Stimulated activated CD4-positive, alpha-beta T cell treated with anti-CD3 and anti-CD28 coated beads, Interleukin-4, amount 100 ng/mL, for 24 hours (primary cell): Measurements from ENCODE around the gene SORCS2.
"Not testable (repeated sequence)": the region's sequence is repeated elsewhere in the genome, so short reads cannot be mapped to it uniquely, and the experiment has no call there.

Experiments used
- DNase-seq: peaks from one replicate; pipeline ENCODE4 v3.0.0-alpha.2; 2020

SORCS2 gene

DNA sequence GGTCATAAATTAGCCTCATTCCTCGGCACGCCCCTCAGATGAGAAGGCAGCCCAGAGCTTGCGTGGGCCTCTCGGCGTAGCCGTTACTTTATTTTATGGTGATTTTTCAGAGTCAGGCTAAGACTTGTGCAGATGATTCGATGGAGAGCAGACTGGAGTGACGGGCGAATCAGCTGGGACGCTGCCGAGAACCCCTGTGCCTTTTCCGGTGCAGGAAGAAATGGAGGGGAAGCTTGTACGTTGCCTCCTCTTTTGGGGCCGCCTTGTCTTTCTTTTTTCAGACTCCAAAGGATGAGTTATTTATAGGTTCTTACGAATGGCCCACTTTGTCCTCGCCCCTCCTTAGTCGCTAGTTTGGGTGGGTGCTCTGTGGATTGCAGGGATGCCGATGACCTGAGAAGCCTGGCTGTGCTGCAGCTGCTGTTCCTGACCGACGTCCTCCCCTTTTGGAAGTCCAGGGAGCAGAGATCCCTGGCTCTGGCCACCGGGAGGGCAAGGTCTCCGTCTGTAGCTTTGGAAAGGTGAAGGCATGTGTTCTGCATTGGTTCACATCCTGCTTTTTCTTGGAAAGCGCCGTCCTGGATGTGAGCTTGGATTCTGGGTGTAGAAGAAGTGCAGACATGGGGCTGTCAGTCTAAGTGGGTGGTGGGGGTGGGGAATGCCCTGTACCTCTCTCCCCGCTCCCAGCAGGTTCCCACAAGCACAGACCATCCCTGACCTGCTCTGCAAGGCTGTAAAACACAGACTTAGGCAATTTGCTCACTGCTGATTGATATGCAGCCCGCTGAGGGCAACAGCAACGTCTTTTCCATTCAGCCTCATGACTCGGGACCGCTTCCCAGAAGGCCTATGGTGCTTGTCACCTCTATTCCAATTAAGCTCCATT is 9.3 kb downstream of the SORCS2 start:
- no peak for DNase-seq

DNA sequence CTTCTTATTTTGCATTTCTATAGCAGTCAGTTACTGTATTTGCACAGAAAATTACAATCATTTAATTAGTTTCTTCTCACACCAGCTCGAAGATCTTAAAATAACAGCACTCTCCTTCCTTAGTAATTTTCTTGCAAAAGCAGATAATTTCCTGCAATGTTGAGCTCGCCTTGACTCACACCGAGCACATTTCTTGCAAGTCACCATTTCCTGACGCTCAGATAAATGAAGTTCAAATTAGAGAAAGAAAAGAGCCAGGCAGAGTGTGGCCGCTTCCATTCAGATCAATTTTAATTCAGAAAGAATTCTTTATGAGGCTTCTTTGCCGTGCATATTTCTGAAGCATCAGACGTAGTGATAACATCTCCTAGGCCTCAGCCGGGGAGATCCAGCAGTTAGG is 10.1 kb downstream of the SORCS2 start:
- DNase-seq: no peak

DNA sequence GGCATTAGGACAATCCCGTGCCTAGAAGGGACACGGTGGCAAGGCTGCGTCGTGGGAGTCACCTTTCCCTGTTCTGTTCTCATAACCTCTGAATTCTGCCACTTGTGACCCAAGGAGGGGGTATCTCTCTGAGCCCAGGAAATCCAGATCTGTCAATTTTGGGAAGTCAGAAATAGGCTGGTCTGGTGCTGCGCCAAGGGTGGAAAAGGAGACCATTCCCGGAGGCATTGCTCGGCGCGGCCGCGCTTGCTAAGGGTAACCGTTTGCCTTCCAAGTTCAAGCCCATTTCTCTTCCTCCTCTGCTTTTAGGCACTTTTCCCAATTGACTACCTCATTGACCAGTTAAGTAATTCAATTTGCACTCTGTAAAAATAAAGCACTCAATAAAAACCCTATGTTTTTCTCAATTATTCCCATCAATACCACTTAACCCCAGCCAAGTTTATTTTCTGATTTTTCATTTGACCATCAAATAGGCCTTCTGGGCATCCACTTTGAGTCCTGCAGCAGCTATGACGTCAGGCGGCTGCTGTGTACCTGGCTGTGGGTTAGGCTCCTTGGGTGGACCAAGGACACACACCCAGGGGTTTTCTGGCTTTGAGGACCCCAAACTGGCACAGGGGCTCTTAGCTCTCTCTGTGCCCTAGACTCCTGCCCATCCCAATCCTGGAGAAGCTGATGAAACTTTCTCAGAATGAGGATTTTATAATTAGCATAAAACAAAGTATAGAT is 12.5 kb downstream of the SORCS2 start:
- DNase-seq: no peak

DNA sequence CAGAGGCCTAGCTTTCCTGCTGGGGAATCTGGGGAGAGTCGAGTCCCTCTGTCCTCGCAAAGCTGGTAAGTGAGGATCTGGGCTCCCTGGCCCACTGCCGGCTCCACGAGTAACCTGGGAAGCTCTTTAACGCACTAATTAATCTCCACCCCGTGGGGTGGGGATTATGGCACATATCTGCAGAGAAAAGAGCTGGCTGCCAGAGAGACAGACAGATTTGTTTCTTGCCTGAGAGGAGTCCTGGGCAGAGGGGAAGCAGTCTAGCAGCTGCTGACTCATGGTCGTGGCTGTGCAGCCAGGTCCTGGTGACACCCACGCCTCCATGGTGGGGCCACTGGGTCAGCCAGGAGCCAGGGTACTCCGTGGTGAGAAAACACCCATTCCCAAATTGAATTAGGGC is 14.0 kb downstream of the SORCS2 start:
- no peak for DNase-seq

DNA sequence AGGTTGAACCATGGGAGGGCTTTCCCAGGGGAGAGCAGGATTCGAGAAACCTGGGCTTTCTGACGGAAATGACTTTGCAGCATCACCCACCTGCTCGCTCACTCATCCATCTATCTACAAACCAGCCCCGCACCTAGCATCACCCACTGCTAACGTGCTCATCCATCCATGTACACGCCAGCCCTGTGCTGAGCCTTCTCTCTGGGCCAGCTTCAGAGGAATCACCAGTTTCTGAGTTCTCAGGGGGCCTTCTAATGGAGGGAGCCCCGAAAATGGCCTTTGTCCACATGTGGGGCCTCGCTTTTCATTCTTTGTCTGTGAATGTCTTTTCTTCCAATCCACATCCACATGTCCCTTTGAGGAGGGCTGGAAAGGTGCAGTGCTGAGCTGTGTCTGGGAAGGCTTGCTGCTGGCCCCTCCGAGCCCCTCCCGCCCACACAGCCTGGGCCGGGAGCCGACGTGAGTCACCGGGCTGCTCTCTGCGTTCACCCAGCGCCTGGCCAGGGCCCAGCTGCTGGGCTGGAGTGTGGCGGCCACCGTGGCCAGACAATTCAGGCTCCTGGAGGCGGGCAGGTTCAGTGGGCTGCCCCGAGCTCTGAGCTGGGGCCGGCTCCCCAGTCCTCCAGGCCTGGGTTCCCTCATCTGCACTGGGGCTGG is 14.7 kb downstream of the SORCS2 start:
- no peak for DNase-seq

DNA sequence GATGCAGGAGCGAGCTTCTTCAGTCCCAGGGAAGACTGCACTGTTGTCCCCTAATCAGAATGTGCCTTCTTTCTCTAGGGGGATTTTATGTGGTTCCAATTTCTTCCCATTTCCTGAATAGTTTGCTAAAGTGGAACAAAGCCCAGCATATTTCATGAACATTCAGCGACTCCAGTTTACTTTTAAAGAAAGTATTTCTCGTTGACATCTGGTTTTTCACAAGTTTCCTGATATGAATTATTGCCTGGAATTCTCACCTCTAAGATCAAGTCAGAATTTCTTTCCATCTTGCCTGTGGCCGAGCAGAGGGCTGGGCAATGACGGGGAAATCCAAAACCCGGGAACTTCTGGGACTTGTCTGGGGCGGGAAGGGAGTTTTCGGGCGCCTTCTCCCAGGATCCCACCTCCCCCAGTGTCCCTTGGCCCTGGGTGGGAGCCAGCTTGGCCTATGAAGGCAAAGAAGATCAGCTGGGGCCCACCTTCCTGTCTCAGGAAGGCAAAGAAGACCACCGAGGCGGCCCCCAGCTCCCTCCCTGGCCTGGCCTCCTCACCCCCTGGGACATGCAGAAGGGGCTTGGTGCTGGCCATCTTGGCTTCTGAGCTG is 15.4 kb downstream of the SORCS2 start:
- DNase-seq: no peak

DNA sequence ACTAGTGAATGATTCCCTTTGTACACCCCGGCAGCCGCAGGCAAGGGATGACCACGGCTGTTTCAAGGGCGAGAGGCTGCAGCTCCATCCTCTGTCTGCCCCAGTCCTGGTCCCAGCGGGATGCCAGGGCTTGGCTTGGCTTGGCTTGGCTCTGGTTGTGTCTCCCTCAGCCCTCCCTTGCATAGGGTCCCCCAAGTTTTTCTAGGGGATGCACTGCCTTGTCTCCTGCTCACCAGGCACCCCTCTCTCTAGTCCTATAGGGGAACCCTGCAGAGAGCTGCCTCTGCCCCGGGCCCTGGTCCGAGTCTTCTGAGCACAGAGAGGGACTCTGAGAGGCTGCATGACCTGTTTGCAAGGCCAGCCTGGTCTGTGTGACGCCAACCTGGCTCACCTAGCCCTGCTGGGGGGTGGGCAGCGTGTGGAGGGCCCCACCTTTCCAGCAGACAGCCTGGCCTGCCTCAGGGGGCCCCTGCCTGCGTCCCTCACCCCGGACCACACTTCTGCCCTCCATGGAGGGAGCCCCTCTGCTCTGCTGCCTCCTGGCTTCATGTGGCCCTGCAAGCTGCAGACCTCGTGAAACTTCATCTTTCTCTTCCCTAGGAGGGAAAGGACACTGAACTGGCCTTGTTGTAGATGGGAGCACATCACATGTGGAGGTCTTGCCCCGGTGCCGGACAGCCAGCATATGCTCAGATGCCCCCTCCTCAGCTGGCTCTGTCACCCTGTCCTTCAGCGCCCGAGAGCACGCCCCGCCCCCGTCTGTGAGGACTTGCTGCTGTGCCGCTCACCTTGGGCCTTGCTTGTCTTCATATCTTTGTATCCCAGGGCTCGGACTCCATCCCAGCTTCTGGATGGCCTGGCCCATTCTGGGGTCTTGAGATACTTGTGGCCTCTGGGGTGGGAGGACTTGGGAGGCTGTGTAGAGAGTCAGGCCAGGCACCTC is 16.4 kb downstream of the SORCS2 start:
- no peak for DNase-seq

DNA sequence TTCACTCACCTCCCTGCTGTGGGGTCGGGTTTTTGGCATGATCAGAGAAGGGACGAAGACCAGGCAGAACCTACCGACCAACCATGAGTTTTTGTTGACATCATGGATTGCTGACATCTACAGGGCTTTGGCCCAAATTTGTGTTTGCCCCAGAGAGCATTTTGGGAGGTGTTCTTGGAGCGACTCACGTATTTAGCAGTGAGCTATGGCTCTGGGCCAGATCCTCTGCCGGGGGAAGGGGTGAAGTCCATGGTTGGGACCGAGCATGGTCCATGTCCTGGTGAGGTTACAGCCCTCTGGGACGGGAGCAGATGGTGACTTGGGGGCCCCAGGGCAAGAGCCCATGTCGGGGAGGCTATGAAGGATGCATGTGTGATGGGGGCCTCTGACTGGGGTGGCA is 17.4 kb downstream of the SORCS2 start:
- DNase-seq: no peak

DNA sequence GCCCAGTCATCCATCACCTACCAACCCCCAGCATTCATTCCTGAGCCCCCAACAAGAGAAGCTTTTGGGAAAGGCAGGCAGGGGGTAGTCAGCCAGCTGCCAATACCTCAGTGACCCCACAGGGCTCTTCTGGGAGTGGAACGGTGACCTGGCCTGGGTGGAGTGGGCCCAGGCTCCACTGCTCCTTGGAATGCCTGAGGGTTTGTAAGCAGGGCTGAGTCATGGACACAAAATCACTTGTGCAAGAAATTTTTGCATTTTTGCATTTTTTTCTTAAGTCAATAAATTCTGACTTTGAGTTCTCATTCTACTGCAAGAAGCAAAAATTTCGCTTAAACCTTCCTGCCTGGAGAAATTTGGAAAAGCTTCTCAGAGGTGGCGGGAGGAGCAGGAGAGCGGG is 18.5 kb downstream of the SORCS2 start:
- no peak for DNase-seq

DNA sequence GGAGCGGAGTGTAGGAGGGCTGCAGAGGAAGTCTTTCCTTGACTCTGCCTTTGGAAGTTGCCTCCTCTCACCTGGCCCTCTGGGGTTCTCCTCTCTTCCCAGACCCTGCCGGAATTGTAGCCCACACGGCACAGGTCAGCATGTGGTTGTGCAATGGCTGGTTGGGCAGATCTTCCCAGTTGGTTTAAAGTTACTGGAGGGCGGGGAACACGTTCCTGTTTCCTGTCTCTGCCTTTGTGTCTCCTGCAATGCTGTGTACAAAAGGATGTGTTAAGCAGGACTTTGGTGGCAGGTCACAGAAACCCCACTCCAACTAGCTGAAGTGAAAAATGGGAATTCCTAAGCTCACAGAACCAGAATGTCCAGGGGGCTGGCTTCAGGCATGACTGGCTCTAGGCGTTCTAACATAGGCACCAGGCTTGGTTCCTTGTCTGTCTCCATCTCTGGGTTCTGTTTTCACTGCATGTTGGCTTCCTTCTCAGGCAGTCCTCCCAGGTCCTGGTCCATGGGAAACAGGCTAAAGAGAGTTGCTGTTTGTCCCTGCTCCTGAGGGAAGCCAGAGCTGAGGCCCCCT is 19.9 kb downstream of the SORCS2 start:
- DNase-seq: no peak

DNA sequence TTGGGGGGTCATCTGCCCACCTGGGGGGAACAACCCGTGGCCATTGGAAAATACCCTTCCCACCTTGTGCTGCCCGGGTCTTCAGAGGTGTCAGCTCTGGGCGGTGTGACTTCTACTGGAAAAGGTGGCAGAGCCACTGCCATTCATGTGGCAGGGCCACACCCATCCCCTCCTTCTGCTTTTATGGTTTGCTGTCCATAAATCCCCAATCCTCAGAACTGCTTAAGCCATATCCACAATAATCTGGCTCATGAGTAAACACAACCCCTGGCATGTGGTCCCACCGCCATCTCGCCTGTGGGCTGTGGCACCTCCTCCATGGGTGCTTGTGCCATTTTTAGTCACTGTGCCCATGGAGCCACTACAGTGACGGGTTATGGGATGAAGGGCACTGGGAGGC is 20.6 kb downstream of the SORCS2 start:
- no peak for DNase-seq

DNA sequence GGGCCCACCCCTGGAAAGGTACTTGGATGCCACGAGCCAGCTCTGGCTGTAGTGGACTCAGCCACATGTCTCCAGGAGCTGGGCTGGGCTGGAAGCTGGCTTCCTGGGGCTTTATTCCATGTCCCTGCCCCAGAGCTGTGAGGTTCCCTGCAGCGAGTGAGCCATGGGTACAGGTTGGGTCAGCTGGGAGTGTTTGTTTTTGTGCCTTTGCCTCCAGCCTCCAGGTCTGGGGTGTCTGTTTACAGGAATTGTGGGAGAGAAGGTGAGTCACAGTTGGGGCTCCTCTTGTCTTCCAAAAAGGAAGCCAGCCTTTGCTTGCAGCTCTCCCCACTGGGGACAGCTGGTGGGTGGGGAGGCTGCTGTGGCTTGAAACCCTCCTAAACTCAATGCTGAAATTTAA is 21.5 kb downstream of the SORCS2 start:
- no peak for DNase-seq

DNA sequence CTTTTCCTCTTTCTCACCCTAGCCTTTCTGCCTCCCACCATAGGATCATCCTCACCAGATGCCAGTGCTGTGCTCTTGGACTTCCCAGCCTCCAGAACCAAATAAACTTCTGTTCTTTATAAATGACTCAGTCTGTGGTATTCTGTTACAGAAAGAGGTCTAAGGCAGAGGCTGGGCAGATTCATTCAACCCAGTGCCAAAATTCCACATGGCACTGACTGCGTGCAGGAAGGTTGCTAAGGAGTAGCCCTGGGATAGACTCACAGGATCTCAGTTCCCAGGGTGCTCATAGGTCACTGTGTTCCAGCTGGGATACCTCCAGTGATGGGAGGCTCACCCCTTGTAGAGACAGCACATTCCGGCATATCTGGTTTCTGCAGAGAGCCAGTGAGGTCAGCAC is 22.0 kb downstream of the SORCS2 start:
- DNase-seq: no peak

DNA sequence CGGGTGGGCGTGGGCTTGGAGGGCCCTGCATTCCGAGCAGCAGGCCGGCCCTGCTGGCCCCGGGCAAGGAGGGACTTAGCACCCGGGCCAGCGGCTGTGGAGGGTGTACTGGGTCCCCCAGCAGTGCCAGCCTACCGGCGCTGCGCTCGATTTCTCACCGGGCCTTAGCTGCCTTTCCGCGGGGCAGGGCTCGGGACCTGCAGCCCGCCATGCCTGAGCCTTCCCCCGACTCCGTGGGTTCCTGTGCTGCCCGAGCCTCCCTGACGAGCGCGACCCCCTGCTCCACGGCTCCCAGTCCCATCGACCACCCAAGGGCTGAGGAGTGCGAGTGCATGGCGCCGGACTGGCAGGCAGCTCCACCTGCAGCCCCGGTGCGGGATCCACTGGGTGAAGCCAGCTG is 22.8 kb downstream of the SORCS2 start:
- not testable (repeated sequence) for DNase-seq

DNA sequence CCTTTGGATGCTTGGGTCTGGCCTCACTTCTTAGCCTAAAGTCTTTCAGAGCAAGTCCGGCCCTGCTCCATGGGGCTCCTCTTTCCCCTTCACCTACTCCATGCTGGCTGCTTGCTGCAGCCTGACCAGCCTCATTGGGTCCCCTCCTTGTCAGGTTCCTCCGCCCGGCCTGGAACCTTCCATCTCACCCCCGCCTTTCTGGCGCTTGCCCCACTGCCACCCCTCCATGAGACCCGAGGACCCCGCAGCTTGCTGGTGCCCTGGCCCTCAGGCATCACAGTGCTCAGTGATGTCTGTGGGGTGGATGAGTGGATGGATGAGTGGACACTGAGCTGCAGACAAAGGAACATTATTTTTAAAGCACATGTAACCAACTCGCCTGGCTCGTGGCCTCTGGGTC is 24.7 kb downstream of the SORCS2 start:
- DNase-seq: no peak

DNA sequence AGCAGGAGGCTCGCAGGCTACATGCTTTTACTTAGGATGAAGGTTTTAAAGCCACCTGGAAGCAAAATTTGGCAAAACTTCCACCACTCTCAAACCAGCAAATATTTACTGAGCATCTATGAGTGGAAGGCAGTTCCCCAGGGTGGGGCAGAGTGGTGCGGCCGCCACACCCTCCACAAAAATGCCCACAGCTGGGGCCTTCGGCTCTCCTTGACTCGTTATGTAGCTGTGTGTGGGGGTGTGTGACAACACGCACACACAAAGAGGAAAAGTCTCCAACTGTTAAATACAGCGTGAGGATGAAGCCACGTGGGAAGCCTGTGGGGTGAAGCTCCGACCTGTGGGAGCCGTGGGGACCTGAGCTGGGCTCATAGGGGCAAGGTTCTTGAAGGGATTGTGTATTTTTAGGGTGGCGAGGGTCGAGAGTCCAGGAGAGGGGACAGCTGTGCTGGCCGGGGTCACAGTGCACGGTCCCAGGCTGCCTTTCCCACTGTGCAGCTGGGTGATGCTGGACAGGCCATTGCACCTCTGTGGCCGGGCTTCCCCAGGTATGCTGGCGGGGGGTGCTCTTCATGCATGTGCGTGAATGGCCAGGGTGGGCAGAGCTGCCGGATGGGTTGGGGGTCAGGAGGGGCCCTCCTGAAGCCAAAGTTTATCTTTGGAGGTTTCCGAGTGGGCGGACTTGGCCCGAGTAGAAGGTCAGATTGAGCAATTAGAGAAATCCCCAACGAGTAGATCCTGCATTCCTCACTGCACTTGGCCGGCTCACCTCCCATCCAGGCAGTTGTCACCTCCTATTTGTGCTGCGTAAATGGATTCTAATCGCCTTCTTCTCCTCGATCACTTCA is 25.4 kb downstream of the SORCS2 start:
- no peak for DNase-seq

DNA sequence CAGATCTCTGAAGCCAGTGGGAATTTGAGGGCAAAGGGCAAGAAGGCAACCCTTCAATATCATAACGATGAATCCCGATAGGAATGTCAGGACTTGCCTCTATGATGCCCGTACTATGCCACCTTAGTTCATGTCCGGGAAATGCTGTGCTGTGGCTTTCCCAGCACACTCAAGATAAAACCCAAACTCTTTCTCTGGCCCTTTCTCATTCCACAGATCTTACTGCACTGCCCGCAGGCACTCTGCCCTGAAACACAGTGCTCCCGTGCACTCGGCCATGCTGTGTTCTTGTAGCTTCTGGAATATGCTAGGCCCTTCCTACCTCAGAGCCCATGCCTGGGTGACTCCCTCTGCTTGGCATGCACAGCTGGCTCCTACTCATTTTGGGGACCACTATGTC is 26.3 kb downstream of the SORCS2 start:
- no peak for DNase-seq

DNA sequence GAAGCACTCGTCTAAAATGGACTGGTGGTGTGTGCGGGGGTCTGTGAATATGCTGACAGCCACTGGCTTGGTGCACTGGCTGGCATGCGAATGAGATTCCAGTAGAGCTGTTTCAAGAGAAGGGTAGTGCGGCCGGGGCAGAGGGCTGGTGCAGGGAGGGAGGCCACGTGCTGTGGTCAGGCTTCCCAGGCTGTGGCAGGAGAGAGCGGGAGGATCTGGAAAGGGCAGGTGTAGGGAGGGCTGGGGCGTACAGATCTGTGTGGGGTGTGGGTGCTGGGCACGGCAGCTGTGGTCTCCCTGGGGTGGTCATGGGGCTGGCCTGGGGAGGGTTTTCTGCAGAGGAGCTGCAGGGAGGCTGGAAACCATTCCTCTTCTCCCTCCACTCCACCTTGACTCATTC is 30.2 kb downstream of the SORCS2 start:
- no peak for DNase-seq

DNA sequence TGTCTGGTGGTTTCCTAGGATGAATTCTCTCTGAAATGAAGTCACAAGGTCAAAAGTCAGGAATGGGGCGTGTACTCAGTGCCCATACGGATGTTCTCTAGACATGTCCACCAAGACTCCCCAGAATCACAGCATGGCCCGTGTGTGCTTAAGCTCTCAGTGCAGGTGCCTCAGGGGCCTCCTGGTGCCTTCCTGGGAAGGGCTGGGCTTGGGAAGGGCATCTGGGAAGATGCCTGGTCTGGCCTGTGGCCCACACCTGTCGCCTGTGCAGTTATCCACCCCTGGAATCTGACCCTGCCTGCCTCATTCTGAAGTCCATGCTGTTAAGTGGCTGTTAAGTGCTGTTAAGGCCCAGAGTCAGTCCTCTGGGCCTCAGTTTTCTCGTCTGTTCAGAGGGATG is 31.2 kb downstream of the SORCS2 start:
- no peak for DNase-seq

DNA sequence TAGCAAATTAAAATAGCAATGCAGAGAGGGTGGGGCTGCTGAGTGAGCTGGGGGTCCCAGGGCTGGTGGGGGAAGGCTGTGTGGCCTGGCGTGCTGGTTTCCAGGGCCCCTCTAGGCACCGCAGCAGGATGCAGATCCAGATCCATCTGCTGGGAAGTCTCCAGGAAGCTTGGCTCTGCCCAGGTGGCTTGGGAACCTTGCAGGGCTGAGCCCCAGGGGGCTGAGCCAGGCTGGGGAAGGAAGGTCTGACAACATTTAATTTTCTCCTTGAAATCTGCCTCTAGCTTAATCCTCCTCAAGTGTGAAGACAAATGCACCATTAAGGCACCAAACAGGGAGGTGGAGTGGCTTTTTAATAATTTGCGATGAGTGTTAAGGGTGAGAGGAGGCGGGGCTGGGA is 31.7 kb downstream of the SORCS2 start:
- DNase-seq: no peak
